TTC549 (cell line): ENCODE measurements around the gene RASA3.
"Not testable (repeated sequence)": the region's sequence is repeated elsewhere in the genome, so short reads cannot be mapped to it uniquely, and the experiment has no call there.

Source experiments
- FAIRE-seq: peaks from 2 replicates; lab custom pipeline; 2012; peaks lifted over from hg19 to GRCh38; lab: Jason Lieb, UNC

The RASA3 gene

GRCh38 chr13:114099918-114100445 lies 32.4 kb downstream of the RASA3 start:
- no peak for FAIRE-seq

- FAIRE-seq = no peak
These were observed 33.2 kb downstream of the RASA3 start for GRCh38 chr13:114099191-114099590.

GRCh38 chr13:114098689-114099056 lies 33.8 kb downstream of the RASA3 start:
- FAIRE-seq = not testable (repeated sequence)

- FAIRE-seq = no peak
These were observed 34.3 kb downstream of the RASA3 start for GRCh38 chr13:114097893-114098688.

GRCh38 chr13:114097212-114097892 lies 35.1 kb downstream of the RASA3 start:
- no peak for FAIRE-seq

GRCh38 chr13:114096811-114097211 lies 35.6 kb downstream of the RASA3 start:
- no peak for FAIRE-seq

GRCh38 chr13:114096031-114096485 lies 36.4 kb downstream of the RASA3 start:
- no peak for FAIRE-seq

GRCh38 chr13:114095486-114095885 lies 36.9 kb downstream of the RASA3 start:
- no peak for FAIRE-seq

GRCh38 chr13:114093118-114093517 lies 39.3 kb downstream of the RASA3 start:
- no peak for FAIRE-seq

- FAIRE-seq = no peak
These were observed 40.0 kb downstream of the RASA3 start for GRCh38 chr13:114092468-114092867.

GRCh38 chr13:114090476-114090875 lies 41.9 kb downstream of the RASA3 start:
- FAIRE-seq = no peak

GRCh38 chr13:114089751-114090400 lies 42.5 kb downstream of the RASA3 start:
- FAIRE-seq = no peak

GRCh38 chr13:114089341-114089740 lies 43.1 kb downstream of the RASA3 start:
- no peak for FAIRE-seq

GRCh38 chr13:114088863-114089262 lies 43.6 kb downstream of the RASA3 start:
- FAIRE-seq = no peak

GRCh38 chr13:114088234-114088633 lies 44.2 kb downstream of the RASA3 start:
- no peak for FAIRE-seq

GRCh38 chr13:114087430-114087829 lies 45.0 kb downstream of the RASA3 start:
- FAIRE-seq = no peak

- no peak for FAIRE-seq
These were observed 49.4 kb downstream of the RASA3 start for GRCh38 chr13:114082849-114083645.

GRCh38 chr13:114081761-114082681 lies 50.4 kb downstream of the RASA3 start:
- no peak for FAIRE-seq

- FAIRE-seq = no peak
These were observed 51.5 kb downstream of the RASA3 start for GRCh38 chr13:114080739-114081561.
